SK-N-DZ (cell line): ENCODE measurements around the gene FKBP11.

Experiments used
- DNase-seq: peaks from one replicate; pipeline ENCODE4 v3.0.0-alpha.2; 2015; ENCODE audit warnings: low spot score

FKBP11 gene

GRCh38 chr12:48956279-48957140 is 31.2 kb upstream of the FKBP11 start:
- DNase-seq = peak; percentile 97

- no peak for DNase-seq
Observed at GRCh38 chr12:48954841-48955501, 29.7 kb upstream of the FKBP11 start.

GRCh38 chr12:48954061-48954460 is 28.8 kb upstream of the FKBP11 start:
- no peak for DNase-seq

- DNase-seq = no peak
Observed at GRCh38 chr12:48952691-48953090, 27.4 kb upstream of the FKBP11 start.

GRCh38 chr12:48947727-48948126 is 22.4 kb upstream of the FKBP11 start:
- no peak for DNase-seq

- DNase-seq = no peak
Observed at GRCh38 chr12:48946943-48947342, 21.7 kb upstream of the FKBP11 start.

- DNase-seq = no peak
Observed at GRCh38 chr12:48946205-48946604, 20.9 kb upstream of the FKBP11 start.

- DNase-seq = no peak
Observed at GRCh38 chr12:48943221-48943620, 17.9 kb upstream of the FKBP11 start.

GRCh38 chr12:48940181-48940580 is 14.9 kb upstream of the FKBP11 start:
- DNase-seq = no peak

- no peak for DNase-seq
Observed at GRCh38 chr12:48938805-48939204, 13.5 kb upstream of the FKBP11 start.

- DNase-seq = no peak
Observed at GRCh38 chr12:48937170-48937569, 11.9 kb upstream of the FKBP11 start.

- peak; percentile 58 for DNase-seq
Observed at GRCh38 chr12:48936379-48936979, 11.2 kb upstream of the FKBP11 start.

GRCh38 chr12:48934312-48934706 is 9.0 kb upstream of the FKBP11 start:
- no peak for DNase-seq

GRCh38 chr12:48933664-48934311 is 8.5 kb upstream of the FKBP11 start:
- DNase-seq = no peak

GRCh38 chr12:48932878-48933277 is 7.6 kb upstream of the FKBP11 start:
- DNase-seq = no peak

GRCh38 chr12:48930475-48930874 is 5.2 kb upstream of the FKBP11 start:
- no peak for DNase-seq

GRCh38 chr12:48929551-48929950 is 4.3 kb upstream of the FKBP11 start:
- no peak for DNase-seq

GRCh38 chr12:48927261-48927660 is 2.0 kb upstream of the FKBP11 start:
- DNase-seq = no peak

GRCh38 chr12:48924617-48925303 is 532 bp downstream of the FKBP11 start:
- DNase-seq = no peak

GRCh38 chr12:48923117-48923516 is 2.2 kb downstream of the FKBP11 start:
- DNase-seq = no peak

GRCh38 chr12:48917857-48918537 is 7.3 kb downstream of the FKBP11 start:
- DNase-seq = no peak
